Right ventricle myocardium superior (tissue), 1 donor: ENCODE data around the gene CYTH2. TPM values are rescaled to one million over a fixed set of nuclear protein-coding genes. Genes with fewer than 3 reads are reported as not detected.

Experiments
- ATAC-seq: fragments of 200-7000 bp; cut with Tn5 transposase; one replicate; pipeline ENCODE4 v1.9.1; 2020; ENCODE audit warnings: mild to moderate bottlenecking; ENCODE audit not compliant: poor library complexity
- DNase-seq: peaks from one replicate; pipeline ENCODE4 v3.0.0-alpha.2; 2020
- intact Hi-C: fragments of 100-400 bp; cut with DNase I; formaldehyde crosslinking; loops from one replicate; pipeline ENCODE4 v1.11.2; 2022
- long read RNA-seq: library from polyadenylated mRNA; unstranded; transcript quantifications from one replicate; pipeline ENCODE4 v2.0.0, GENCODE V29; 2021
- total RNA-seq: library from RNA; stranded (reverse); fragmentation: NEBNext Ultra II Directional; extraction: Animal tissue kit (Norgen Biotek cat#: 25700); gene quantifications from one replicate; pipeline ENCODE4 v1.2.1, GENCODE V29; 2021
- donor health status: DM: no; HTN: yes; CAD: no; lungs with severe emphysema.

The CYTH2 gene, protein sequence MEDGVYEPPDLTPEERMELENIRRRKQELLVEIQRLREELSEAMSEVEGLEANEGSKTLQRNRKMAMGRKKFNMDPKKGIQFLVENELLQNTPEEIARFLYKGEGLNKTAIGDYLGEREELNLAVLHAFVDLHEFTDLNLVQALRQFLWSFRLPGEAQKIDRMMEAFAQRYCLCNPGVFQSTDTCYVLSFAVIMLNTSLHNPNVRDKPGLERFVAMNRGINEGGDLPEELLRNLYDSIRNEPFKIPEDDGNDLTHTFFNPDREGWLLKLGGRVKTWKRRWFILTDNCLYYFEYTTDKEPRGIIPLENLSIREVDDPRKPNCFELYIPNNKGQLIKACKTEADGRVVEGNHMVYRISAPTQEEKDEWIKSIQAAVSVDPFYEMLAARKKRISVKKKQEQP
- 29.8 TPM for total RNA-seq
- long read RNA-seq, full-length matches to known transcripts, result 35 of 43 reads
- long read RNA-seq, partial matches to known transcripts, result 5 of 43 reads
- long read RNA-seq, other reads (novel, unspliced or antisense), result 3 of 43 reads

DNA sequence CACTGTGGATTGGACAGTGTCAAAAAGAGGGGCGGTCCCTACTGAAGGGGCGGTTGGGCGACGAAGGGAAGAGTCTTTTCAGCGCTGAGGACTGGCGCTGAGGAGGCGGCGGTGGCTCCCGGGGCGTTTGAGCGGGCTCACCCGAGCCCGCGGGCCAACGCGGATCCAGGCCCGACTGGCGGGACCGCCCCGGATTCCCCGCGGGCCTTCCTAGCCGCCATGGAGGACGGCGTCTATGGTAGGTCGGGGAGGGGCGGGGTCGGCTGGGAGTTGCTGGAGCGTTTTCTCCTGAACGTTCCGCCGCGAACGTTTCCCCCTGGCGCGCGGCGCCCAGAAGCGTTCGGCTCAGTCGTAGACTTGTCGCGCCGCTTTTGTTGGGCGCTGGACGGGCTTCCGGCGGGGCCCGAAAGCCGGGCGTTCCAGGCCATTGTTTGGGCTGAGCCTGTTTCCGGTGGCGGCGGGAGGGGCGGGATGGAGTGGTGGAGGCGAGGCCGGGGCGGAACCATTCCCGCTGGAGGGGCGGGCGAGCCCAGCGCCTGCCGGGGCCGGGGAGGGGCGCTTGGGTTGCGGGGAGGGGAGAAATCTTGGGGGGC is at the start of gene CYTH2:
TSS of gene CYTH2 (plus strand) at position 81 of the 593 bp plus-strand sequence. CDS start at position 220, 139 bp downstream.
- DNase-seq (peak; percentile 93), ATAC-seq (peak; percentile 85)

DNA sequence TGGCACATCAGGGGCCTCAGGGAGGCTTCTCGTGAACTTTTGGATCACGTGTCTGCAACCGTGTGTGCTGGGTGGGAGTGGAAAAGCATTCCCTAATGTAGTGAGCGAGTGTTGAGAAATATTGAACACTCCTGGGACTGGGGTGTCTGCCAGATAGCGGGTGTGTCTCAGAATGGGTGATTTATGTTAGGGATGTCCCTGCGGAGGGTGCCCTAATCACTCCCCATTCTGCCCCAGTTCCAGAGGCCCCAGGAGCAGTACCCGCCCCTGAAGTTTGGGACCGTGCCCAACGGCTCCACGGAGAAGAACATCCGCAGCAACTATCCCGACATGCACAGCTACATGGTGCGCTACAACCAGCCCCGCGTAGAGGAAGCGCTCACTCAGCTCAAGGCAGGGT is 47.6 kb upstream of the CYTH2 start:
- DNase-seq (no peak), ATAC-seq (no peak)
- intact Hi-C loops, result no loop called here

More for the DNA sequence above, at the start of gene CYTH2:
- intact Hi-C loops, result no loop called here

DNA sequence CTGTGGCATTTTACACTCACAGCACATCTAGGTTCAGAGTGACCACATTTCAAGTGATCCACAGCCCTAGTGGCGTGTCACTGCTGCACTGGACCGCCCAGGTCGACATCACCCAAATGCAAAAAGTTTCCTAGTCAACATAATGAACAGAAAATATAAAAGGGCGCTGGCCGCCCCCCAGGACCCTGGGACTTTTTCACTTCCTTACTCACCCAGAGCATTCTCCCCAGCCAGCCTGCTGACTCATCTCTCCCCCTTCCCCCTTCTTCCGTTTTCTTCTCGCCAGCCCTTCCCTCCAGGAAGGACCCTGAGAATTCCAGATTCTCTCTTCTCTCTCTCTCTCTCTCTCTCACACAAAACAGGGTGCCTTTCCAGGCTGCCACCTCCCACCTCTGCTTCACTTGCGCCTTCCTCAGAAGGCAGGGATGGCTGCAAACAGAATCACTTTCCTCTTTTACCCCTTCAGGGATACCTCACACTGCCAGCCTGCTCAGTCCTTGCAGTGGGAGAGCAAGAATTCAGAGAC is 44.4 kb upstream of the CYTH2 start:
- peak; percentile 36 for ATAC-seq
- no peak for DNase-seq
- intact Hi-C loops, result no loop called here

DNA sequence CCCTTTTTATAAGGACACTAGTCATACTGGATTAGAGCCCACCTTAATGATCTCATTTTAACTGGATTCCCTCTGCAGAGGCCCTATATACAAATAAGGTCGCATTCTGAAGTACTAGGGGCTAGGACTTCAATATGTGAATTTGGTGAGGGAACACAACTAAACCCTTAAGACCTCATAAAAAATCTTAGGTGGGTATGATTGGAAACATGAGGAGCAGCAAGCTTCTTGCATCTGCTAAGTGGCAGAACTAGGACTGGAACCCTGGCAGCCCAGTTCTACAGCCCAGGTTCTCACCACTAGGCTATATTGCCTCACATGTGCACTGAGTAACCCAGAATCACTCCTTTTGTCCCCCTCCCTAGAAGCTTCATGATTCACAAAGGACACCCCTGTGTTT is 40.5 kb upstream of the CYTH2 start:
- intact Hi-C loops, result no loop called here
- ATAC-seq (no peak), DNase-seq (no peak)

DNA sequence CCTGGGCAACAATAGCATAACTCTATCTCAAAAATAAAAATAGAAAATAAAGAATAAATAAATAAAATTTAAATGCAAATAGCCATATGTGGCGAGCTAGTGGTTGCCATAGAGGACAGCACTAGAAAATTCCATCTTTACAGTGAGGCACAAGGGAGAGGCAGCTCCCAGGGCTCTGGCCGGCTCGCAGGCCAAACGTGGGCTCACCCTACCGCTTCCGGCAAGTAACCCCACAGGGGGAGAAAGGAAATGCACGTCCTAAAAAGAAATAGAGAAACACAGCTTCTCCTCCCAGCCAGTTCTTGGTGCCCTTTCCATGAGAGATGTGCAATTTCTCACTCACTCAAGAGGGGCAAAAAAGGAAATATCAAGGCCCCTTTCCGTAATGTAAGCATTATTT is 35.8 kb upstream of the CYTH2 start:
- intact Hi-C loops, result no loop called here
- ATAC-seq (no peak), DNase-seq (no peak)

DNA sequence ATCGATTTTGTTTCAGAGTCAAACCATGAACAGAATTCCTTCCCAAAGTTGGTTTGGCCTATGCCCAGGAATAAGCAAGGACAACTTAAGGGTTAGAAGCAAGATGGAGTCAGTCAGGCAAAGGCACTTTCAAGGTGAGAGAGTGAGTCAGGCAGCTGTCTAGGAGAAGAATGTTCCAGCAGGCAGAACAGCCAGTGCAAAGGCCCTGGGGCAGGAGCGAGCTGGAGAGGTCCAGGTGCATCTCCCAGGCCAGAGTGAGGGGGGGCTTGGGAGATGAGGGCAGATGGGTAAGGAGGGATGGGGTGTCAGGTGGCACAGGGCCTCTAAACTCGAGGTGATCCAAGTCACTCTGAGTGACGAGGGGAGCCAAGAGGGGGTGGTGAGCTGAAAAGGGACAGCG is 32.6 kb upstream of the CYTH2 start:
- no peak for DNase-seq
- no peak for ATAC-seq
- intact Hi-C loops, result no loop called here

DNA sequence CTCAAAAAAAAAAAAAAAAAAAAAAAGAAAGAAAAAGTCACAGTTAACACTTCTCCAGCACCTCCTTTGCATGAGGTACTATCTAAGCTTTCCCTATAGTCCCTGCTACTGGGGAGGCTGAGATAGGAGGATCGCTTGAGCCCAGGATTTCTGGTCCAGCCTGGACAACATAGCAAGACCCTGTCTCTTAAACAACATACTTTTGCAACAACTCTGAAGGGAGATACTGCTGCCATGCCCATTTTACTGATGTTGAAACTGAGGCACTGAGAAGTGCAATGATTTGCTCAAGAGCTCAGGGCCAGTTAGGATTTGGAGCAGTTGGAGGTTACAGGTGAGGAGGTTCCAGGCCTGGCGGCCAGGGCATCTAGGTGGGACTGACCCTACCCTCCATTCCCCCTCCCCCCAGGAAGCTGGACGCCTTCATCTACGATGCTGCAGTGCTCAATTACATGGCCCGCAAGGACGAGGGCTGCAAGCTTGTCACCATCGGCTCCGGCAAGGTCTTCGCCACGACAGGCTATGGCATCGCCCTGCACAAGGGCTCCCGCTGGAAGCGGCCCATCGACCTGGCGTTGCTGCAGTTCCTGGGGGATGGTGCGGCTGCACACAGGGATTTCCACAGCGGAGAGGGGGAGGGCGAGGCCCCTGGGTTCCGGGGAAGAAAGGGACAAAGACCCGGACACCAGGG is 27.7 kb upstream of the CYTH2 start:
- intact Hi-C loops, result no loop called here

DNA sequence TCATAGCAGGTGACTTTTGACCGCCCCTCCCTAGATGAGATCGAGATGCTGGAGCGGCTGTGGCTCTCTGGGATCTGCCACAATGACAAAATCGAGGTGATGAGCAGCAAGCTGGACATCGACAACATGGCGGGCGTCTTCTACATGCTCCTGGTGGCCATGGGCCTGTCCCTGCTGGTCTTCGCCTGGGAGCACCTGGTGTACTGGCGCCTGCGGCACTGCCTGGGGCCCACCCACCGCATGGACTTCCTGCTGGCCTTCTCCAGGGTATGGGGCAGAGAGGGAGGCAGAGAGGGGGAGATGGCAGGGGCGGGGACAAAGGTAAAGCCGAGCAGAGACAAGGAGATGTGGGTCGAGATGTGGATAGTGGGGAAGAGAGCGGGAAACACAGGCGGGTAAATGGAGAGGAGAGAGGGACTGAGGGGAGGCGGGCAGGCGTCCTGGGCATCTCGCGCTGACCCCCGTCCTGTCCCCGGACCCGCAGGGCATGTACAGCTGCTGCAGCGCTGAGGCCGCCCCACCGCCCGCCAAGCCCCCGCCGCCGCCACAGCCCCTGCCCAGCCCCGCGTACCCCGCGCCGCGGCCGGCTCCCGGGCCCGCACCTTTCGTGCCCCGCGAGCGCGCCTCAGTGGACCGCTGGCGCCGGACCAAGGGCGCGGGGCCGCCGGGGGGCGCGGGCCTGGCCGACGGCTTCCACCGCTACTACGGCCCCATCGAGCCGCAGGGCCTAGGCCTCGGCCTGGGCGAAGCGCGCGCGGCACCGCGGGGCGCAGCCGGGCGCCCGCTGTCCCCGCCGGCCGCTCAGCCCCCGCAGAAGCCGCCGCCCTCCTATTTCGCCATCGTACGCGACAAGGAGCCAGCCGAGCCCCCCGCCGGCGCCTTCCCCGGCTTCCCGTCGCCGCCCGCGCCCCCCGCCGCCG is 26.8 kb upstream of the CYTH2 start:
- intact Hi-C loops, result no loop called here
- ATAC-seq (no peak), DNase-seq (no peak)

More for the DNA sequence above, 27.7 kb upstream of the CYTH2 start:
- ATAC-seq (no peak), DNase-seq (no peak)

DNA sequence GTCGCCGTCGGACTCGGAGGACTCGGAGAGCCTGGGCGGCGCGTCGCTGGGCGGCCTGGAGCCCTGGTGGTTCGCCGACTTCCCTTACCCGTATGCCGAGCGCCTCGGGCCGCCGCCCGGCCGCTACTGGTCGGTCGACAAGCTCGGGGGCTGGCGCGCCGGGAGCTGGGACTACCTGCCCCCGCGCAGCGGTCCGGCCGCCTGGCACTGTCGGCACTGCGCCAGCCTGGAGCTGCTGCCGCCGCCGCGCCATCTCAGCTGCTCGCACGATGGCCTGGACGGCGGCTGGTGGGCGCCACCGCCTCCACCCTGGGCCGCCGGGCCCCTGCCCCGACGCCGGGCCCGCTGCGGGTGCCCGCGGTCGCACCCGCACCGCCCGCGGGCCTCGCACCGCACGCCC is 25.9 kb upstream of the CYTH2 start:
- intact Hi-C loops, result no loop called here
- ATAC-seq (no peak), DNase-seq (no peak)

DNA sequence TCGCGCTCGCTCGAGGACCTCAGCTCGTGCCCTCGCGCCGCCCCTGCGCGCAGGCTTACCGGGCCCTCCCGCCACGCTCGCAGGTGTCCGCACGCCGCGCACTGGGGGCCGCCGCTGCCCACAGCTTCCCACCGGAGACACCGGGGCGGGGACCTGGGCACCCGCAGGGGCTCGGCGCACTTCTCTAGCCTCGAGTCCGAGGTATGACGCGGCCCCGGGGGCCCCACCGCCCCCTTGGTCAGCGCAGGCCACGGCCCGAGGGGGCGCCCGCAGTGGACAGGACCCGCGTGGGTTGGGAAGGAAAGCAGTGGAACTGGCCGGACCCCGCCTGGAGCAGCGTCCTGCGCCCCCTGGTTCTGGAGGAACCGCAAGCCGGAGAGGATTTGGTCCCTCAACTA is 25.4 kb upstream of the CYTH2 start:
- DNase-seq, result no peak
- no peak for ATAC-seq
- intact Hi-C loops, result no loop called here

DNA sequence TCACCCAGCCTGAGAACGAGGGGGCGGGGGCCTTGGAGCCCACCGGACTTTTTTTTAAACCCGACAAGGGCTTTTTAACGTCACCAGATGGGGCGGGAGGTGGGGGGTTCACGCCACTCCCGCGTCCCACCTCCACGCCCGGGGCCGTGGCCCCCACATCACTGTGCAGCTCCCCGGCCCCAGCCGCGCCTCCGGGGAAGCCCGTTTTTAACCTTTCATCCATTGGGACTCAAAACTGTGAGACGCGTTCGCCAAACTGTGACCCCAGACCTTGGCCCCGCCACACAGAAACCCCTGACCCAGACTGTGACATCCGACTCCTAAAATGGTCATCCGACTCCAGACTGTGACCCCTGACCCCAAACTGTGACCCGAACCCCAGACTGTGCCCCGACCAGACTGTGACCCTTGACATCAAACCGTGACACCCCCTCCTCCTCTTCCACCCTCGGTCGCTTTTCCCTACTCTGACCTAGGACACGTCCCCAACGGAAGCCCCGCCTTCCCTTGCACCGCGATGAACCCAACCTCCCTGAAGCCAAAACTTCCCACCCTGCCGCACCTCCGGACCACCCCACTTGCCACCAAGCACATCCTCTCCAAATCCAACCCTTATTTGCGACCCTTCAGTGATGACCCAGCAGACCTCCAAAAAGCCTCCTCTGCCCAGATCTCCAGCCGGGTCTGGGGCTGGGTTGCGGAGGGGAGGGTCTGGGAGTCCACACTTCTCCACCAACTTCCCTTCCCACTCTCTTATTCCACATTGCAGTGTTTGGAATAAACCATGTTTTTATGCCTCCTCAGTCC is 24.8 kb upstream of the CYTH2 start:
- intact Hi-C loops, result no loop called here

DNA sequence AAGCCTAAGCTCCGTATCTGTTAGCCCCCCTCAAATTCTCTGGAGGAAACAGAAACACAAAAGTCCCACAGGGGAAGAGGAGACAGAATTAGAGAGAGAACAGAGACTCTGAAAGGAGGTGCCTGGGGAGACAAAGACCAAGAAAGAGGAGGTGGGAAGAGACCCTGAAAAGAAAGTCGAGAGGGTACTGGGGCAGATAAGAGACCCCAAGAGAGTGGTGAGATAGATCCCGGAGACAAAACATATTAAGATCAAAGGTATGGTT is 24.3 kb upstream of the CYTH2 start:
- DNase-seq, result no peak
- intact Hi-C loops, result no loop called here
- no peak for ATAC-seq

More for the DNA sequence above, 24.8 kb upstream of the CYTH2 start:
- DNase-seq (no peak), ATAC-seq (no peak)

DNA sequence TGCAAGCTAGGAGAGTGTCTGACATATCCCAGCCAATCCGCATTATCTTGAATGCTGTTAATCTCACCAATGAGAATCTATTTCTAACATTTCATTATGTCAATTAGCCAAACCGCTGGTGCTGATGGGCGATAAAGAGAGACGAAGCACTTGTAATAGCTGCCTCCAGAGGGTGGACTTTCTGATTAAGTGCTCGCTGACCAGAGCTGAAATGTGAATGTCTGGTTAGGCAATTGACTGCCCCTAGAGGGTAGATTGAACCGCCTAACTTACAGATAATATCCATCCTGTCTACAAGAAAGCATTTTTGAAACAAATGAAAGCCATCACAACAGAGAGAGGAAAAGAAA is 23.9 kb upstream of the CYTH2 start:
- ATAC-seq (peak; percentile 79), DNase-seq (no peak)
- intact Hi-C loops, result no loop called here

DNA sequence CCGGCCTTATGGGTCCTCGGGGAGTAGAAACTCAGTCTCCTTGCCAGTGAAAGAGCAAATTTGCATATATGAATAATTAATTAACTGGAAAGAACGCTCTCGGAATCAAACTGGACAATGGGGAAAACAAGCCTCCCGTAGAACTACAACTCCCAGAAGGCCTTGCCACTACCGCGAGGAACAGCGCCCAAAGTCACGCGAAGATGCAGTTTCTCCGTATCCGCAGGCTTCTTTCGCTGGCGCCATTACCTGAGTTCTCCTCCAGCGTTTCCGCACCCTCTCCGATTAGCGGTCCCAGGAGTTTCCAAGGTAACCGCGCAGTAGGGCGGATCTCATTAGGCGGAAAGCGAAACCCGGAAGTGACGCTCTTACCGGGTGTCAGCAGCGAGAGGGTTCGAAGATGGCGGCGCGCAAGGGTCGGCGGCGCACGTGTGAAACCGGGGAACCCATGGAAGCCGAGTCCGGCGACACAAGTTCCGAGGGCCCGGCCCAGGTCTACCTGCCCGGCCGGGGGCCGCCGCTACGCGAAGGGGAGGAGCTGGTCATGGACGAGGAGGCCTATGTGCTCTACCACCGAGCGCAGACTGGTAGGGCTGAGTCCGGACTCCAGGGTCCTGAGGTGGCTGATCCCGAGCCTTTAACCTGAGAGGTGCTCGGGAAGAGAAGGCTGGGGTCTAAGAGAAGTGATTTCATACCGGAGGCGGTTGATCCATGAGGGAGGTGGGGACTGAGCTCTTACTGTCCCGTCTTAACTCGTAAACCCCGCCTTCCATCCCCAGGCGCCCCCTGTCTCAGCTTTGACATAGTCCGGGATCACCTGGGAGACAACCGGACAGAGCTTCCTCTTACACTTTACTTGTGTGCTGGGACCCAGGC is 23.3 kb upstream of the CYTH2 start, which contains the start of gene GRWD1:
TSS of gene GRWD1 (plus strand) at position 378 of the 876 bp plus-strand sequence. CDS start at position 401, 23 bp downstream.
- peak; percentile 92 for ATAC-seq
- peak; percentile 92 for DNase-seq
- intact Hi-C loops, result no loop called here

DNA sequence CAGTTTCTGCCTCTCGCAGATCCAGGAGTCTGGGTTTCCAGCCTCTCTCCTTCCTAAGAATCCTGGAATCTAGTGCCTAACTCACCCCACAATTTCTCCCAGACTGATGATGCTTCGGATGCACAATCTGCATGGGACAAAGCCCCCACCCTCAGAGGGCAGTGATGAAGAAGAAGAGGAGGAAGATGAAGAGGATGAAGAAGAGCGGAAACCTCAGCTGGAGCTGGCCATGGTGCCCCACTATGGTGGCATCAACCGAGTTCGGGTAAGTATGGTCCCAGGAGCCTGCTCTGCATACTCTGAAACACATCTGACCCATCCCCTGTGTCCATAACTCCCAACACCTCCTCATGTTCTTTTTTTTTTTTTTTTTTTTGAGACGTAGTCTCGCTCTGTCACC is 22.6 kb upstream of the CYTH2 start:
- intact Hi-C loops, result no loop called here
- DNase-seq (no peak), ATAC-seq (no peak)

DNA sequence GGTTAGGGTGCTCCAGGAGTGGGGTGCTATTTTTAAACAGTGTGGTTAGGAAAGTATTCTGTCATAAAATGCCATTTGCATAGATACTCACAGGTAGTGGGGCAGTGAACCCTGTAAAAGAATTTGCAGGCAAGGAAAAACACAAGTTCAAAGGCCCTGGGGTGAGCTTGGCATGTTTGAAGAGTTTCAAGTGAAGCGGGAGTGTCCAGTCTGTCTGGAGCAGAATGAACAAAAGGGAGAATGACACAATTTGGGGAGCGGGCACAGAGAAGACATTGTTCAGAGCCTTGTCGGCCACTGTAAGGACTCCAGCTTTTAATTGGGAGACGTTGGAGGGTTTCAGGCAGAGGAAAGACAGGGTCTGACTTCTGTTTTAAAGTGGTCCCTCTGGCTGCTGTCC is 20.6 kb upstream of the CYTH2 start:
- intact Hi-C loops, result no loop called here
- no peak for ATAC-seq
- no peak for DNase-seq

DNA sequence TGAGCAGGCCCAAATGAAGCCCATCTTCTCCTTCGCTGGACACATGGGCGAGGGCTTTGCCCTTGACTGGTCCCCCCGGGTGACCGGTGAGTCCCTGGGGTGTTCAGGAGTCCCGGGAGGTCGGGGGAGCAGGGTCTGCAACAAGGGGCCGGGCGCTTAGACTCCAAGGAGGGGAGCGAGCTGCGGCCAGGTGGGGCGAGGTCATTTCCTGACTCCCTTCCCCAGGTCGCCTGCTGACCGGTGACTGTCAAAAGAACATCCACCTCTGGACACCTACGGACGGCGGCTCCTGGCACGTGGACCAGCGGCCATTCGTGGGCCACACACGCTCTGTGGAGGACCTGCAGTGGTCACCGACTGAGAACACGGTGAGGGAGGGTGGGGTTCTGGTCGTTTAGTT is 18.7 kb upstream of the CYTH2 start:
- ATAC-seq (no peak), DNase-seq (no peak)
- intact Hi-C loops, result no loop called here
